NOMO-1 treated with dmso at 0.1 percent for 144 hours (cell line): ENCODE measurements around the gene NLRP8.
"Not testable (repeated sequence)": the region's sequence is repeated elsewhere in the genome, so short reads cannot be mapped to it uniquely, and the experiment has no call there.

Source experiments
- DNase-seq: peaks from one replicate; lab custom pipeline; 2025; ENCODE audit not compliant: unreplicated experiment; lab: John Stamatoyannopoulos, UW

The NLRP8 gene

GRCh38 chr19:55962186-55962585 lies 14.6 kb downstream of the NLRP8 start:
- DNase-seq = no peak

GRCh38 chr19:55973982-55974381 lies 26.4 kb downstream of the NLRP8 start:
- DNase-seq = no peak

- DNase-seq = no peak
These were observed 32.8 kb downstream of the NLRP8 start for GRCh38 chr19:55980415-55980814.

GRCh38 chr19:55985254-55985653 lies 37.6 kb downstream of the NLRP8 start:
- no peak for DNase-seq

- no peak for DNase-seq
These were observed 38.9 kb downstream of the NLRP8 start, which contains the start of gene NLRP5 for GRCh38 chr19:55986487-55986886. Gene NLRP5, plus strand, starts transcription at chr19:55986775.

- DNase-seq = no peak
These were observed 43.2 kb downstream of the NLRP8 start for GRCh38 chr19:55990831-55991230.

GRCh38 chr19:55993492-55993891 lies 45.9 kb downstream of the NLRP8 start:
- no peak for DNase-seq

- DNase-seq = no peak
These were observed 67.1 kb downstream of the NLRP8 start for GRCh38 chr19:56014765-56015164.

GRCh38 chr19:56015756-56016155 lies 68.1 kb downstream of the NLRP8 start:
- no peak for DNase-seq

GRCh38 chr19:56019325-56019724 lies 71.7 kb downstream of the NLRP8 start:
- not testable (repeated sequence) for DNase-seq

GRCh38 chr19:56020355-56020975 lies 72.8 kb downstream of the NLRP8 start:
- DNase-seq = not testable (repeated sequence)

GRCh38 chr19:56026769-56027168 lies 79.1 kb downstream of the NLRP8 start:
- DNase-seq = no peak
